Measurements from ENCODE around the gene TBCC. TPM values are rescaled to one million over a fixed set of nuclear protein-coding genes. Genes with fewer than 3 reads are reported as not detected.

The TBCC gene
- total and polyA plus RNA-seq, 11 donors: 10.4 to 21.7 (median 16.9) TPM

DNA sequence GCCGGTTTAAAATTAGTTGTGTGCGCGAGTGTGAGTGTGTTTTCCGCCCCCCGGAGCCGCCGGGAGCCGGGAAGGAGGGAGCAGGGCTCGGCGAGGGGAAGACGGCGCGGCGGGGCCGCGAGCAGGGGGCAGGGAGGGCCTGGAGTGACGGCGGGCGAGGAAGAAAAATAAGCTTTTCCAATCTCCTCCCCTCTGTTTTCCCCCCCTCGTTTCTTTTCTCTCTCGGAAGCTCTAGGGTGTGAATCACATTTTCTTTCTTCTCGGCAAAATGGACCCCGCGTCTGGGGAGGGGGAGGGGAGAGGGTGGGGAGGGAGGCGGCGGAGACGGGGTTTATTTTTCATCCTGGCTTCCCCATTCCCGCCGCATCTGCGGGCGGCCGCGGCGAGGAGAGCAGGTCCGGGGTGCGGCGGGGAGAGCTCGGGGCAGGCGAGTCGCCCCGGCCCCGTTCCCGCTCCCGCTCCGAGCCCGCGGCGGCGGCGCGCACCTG, 36.8 kb upstream of the TBCC start:
- TF ChIP-seq POLR2A (IDR thresholded peaks at IDR 0.05): peak in 1 of 2 donors; percentile 70
- TF ChIP-seq, protein P1, sequence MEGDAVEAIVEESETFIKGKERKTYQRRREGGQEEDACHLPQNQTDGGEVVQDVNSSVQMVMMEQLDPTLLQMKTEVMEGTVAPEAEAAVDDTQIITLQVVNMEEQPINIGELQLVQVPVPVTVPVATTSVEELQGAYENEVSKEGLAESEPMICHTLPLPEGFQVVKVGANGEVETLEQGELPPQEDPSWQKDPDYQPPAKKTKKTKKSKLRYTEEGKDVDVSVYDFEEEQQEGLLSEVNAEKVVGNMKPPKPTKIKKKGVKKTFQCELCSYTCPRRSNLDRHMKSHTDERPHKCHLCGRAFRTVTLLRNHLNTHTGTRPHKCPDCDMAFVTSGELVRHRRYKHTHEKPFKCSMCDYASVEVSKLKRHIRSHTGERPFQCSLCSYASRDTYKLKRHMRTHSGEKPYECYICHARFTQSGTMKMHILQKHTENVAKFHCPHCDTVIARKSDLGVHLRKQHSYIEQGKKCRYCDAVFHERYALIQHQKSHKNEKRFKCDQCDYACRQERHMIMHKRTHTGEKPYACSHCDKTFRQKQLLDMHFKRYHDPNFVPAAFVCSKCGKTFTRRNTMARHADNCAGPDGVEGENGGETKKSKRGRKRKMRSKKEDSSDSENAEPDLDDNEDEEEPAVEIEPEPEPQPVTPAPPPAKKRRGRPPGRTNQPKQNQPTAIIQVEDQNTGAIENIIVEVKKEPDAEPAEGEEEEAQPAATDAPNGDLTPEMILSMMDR (IDR thresholded peaks at IDR 0.05): no peak
- peak overlapping the region; percentile 98 to 100 (median 100) for H3K27ac ChIP-seq
- no peaks in the 10 kb centered on the region for H3K9me3 ChIP-seq
- intact Hi-C loops (cut with DNase I): loop anchor here in 9 of 10 donors (1.0 to 5.0 kb wide), 8 partner anchors 35 to 200 kb away; partner anchors contain the start of genes TBCC (in 8 of the 9), RPL7L1 (in 3 of the 9) and PPP2R5D (in 1 of the 9)
- peak; percentile 47 to 82 (median 80) for ATAC-seq
- WGBS, 4 donors: 0 to 1% (median 0%) methylated on average over 25 to 51 of the region's 51 CpGs
- H3K36me3 ChIP-seq: no peaks in the 10 kb centered on the region
- H3K27me3 ChIP-seq: no peaks in the 10 kb centered on the region
- peak; percentile 82 to 89 (median 86) for DNase-seq
- H3K4me3 ChIP-seq: peak overlapping the region; percentile 63 to 97 (median 90)
- H3K4me1 ChIP-seq: peaks cover 3 to 51% (median 29%) of the 10 kb centered on the region in 12 donors

DNA sequence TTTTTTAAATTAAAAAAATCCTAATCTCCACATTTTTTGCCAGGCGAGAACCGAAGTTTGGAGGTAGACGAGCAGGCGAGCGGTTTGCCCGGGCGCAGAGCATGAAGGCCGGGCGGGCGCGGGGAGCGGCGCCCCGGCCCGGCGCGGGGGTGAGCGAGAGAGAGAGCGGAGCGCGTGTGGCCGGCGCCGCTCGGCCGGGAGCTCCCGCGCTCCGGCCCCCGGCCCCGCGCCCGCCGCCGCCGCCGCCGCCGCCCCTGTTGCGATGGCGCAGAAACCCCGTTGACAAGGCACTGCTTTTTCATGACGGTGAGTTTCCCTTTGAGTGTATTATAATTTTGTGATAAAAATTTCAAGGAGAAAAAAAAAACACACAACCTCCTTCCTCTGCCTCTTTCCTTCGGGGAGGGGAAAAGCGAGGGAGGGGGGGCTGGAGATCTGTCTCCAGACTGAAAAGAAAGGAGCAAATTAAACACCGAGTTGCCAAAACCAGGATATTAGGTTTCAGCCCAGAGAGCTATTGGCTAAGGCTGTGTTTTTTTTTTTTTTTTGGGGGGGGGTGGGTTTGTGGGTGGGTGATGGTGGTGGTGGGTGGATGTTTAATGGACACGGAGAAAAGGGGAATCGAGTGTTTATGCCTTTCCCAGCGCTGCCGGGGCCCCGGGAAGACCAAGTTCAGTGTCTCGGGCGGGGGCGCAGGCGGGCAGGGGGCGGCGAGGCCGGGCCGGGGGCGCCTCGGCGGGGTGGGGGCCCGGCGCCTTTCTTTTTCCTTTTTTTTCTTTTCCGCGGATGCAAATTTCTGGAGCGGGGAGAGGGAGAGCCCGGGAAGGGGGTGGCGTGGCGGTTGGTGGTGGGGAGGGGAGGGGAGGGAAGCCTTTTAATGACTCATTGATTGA, 36.1 kb upstream of the TBCC start, which contains the start of gene BICRAL:
BICRAL (plus strand) TSS at position 257 of the 893 bp plus-strand sequence. CDS start 39,971 bp downstream, outside the sequence.
- H3K36me3 ChIP-seq: no peaks in the 10 kb centered on the region
- H3K4me3 ChIP-seq: peak within 1 kb of the TSS; percentile 63 to 97 (median 90)
- peaks cover 2 to 51% (median 23%) of the 10 kb centered on the region in 12 donors for H3K4me1 ChIP-seq
- H3K9me3 ChIP-seq: no peaks in the 10 kb centered on the region
- ATAC-seq (peak in 3 of 4 donors; percentile 22 to 31 (median 29)), DNase-seq (peak; percentile 63 to 78 (median 66))
- WGBS, 4 donors: 0 to 1% (median 1%) methylated on average over 43 to 68 of the region's 70 CpGs
- TF ChIP-seq POLR2A (IDR thresholded peaks at IDR 0.05): no peak
- TF ChIP-seq, protein P1 (IDR thresholded peaks at IDR 0.05): no peak
- H3K27ac ChIP-seq: peak within 1 kb of the TSS; percentile 98 to 100 (median 100)
- H3K27me3 ChIP-seq: no peaks in the 10 kb centered on the region
- intact Hi-C loops (cut with DNase I): loop anchor here (1.0 to 5.0 kb wide), 9 partner anchors 31 to 200 kb away; partner anchors contain the start of genes TBCC (in 8 of the 10), RPL7L1 (in 3 of the 10) and PPP2R5D (in 1 of the 10)

DNA sequence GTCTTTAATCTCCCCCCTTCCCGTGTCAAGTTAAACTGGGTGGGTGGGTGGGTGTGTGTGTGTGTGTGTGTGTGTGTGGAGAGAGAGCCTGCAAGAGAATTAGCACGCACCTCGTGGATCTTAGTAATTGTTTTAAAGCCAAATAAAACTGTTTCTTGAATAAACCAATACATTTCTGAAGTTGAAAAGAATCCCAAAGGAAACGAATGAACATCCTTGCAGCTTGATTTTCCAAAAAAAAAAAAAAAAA, 35.6 kb upstream of the TBCC start:
- Histone ChIP-seq H3K27ac (peak overlapping the region; percentile 98 to 100 (median 100)), H3K4me1 (peaks cover 0 to 47% (median 19%) of the 10 kb centered on the region in 12 donors), H3K36me3 (no peaks in the 10 kb centered on the region), H3K4me3 (peak overlapping the region; percentile 63 to 97 (median 90)), H3K27me3 (no peaks in the 10 kb centered on the region), H3K9me3 (no peaks in the 10 kb centered on the region)
- ATAC-seq (no peak), DNase-seq (no peak)
- intact Hi-C loops (cut with DNase I): loop anchor here in 8 of 10 donors (2.0 to 5.0 kb wide), 6 partner anchors 31 to 201 kb away; partner anchors contain the start of genes RPL7L1 (in 3 of the 8), TBCC (in 3 of the 8) and PPP2R5D (in 1 of the 8)
- TF ChIP-seq POLR2A (IDR thresholded peaks at IDR 0.05): no peak
- TF ChIP-seq, protein P1 (IDR thresholded peaks at IDR 0.05): no peak
- WGBS, 4 donors: 0 to 1% (median 0%) methylated on average over 4 of the region's 4 CpGs

DNA sequence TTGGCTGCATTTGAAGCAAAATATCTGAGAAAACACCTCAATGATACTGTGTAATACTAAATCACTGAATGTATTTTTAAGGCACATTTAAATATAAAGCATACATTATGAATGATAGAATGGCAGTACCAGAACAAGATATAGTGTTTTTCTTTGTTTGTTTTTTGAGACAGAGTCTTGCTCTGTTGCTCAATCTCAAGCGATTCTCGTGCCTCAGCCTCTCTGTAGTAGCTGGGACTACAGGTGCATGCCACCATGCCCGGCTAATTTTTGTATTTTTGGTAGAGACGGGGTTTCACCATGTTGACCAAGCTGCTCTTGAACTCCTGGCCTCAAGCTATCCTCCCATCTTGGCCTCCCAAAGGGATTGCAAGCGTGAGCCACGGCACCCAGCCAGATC, 33.6 kb upstream of the TBCC start:
- TF ChIP-seq, protein P1 (IDR thresholded peaks at IDR 0.05): no peak
- TF ChIP-seq POLR2A (IDR thresholded peaks at IDR 0.05): no peak
- Histone ChIP-seq H3K4me1 (peaks cover 0 to 43% (median 5%) of the 10 kb centered on the region in 12 donors), H3K27ac (no peak overlapping the region), H3K9me3 (no peaks in the 10 kb centered on the region), H3K27me3 (no peaks in the 10 kb centered on the region), H3K4me3 (no peak overlapping the region), H3K36me3 (no peaks in the 10 kb centered on the region)
- no peak for ATAC-seq
- 94 to 96% (median 96%) methylated on average over 6 of the region's 6 CpGs for WGBS, 4 donors
- intact Hi-C loops (cut with DNase I): no loop called here
- DNase-seq: no peak

Data from heart left ventricle (tissue), 16 donors.